HCT116 (cell line): ENCODE results near the gene UBAC2.

Experiments used
- ATF3 ChIP-seq: IDR thresholded peaks from 2 replicates; pipeline ENCODE4 v1.6.1; 2012
- EZH2 ChIP-seq: fragments of 200-600 bp; sonication (generic); IDR thresholded peaks from 2 replicates; pipeline ENCODE4 v1.6.1; 2017; ENCODE audit warnings: antibody characterized with exemption, mixed run types
- FOSL1 ChIP-seq: IDR thresholded peaks from 2 replicates; pipeline ENCODE4 v1.6.1; 2012; ENCODE audit warnings: low read depth
- POLR2A ChIP-seq: IDR thresholded peaks from 2 replicates; pipeline ENCODE4 v1.7.0; 2011; ENCODE audit warnings: borderline replicate concordance; ENCODE audit not compliant: insufficient read depth, insufficient read length; ENCODE audit errors: extremely low read depth
- POLR2AphosphoS5 ChIP-seq: IDR thresholded peaks from 2 replicates; pipeline ENCODE4 v1.6.1; 2011; ENCODE audit warnings: mild to moderate bottlenecking, low read depth, low read length, moderate library complexity
- REST ChIP-seq: IDR thresholded peaks from 2 replicates; pipeline ENCODE4 v1.6.1; 2012; ENCODE audit warnings: low read depth
- SP1 ChIP-seq: IDR thresholded peaks from 2 replicates; pipeline ENCODE4 v1.6.1; 2012; ENCODE audit warnings: low read depth
- TCF7L2 ChIP-seq: IDR thresholded peaks from 2 replicates; pipeline ENCODE4 v1.7.0; 2011; ENCODE audit warnings: borderline replicate concordance, inconsistent platforms; ENCODE audit not compliant: insufficient read depth, insufficient read length; ENCODE audit errors: extremely low read depth
- YY1 ChIP-seq: IDR thresholded peaks from 2 replicates; pipeline ENCODE4 v1.6.1; 2011; ENCODE audit warnings: low read length, low read depth, moderate library complexity, mild to moderate bottlenecking; ENCODE audit not compliant: insufficient replicate concordance; ENCODE audit errors: extremely low read depth
- ZBTB33 ChIP-seq: IDR thresholded peaks from 2 replicates; pipeline ENCODE4 v1.6.1; 2011; ENCODE audit warnings: mild to moderate bottlenecking, low read length, moderate library complexity; ENCODE audit not compliant: insufficient replicate concordance; ENCODE audit errors: extremely low read depth
- TF ChIP-seq, protein P1 (sequence below), 3 experiments: fragments of 200-600 bp in 1 of 3; sonication (generic) in 1 of 3; IDR thresholded peaks in 2 of 3; conservative IDR thresholded peaks in 1 of 3; 2 replicates each; pipeline ENCODE4 v1.5.1; 2012 to 2017; ENCODE audit warnings: low read depth in 2 of 3, low read length in 2 of 3, antibody characterized with exemption in 1 of 3, borderline replicate concordance in 1 of 3, control low read depth in 1 of 3, mild to moderate bottlenecking in 1 of 3, mixed read lengths in 1 of 3, mixed run types in 1 of 3, moderate library complexity in 1 of 3; ENCODE audit not compliant: insufficient read depth in 1 of 3

- TF ChIP-seq TCF7L2 (no peak), YY1 (no peak), ZBTB33 (no peak), POLR2A (no peak), FOSL1 (no peak), POLR2AphosphoS5 (no peak), ATF3 (no peak), REST (no peak), EZH2 (no peak), SP1 (no peak)
- TF ChIP-seq, protein P1, sequence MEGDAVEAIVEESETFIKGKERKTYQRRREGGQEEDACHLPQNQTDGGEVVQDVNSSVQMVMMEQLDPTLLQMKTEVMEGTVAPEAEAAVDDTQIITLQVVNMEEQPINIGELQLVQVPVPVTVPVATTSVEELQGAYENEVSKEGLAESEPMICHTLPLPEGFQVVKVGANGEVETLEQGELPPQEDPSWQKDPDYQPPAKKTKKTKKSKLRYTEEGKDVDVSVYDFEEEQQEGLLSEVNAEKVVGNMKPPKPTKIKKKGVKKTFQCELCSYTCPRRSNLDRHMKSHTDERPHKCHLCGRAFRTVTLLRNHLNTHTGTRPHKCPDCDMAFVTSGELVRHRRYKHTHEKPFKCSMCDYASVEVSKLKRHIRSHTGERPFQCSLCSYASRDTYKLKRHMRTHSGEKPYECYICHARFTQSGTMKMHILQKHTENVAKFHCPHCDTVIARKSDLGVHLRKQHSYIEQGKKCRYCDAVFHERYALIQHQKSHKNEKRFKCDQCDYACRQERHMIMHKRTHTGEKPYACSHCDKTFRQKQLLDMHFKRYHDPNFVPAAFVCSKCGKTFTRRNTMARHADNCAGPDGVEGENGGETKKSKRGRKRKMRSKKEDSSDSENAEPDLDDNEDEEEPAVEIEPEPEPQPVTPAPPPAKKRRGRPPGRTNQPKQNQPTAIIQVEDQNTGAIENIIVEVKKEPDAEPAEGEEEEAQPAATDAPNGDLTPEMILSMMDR (IDR thresholded peaks at IDR 0.05 in 2 of 3, conservative IDR thresholded peaks at IDR 0.05 in 1 of 3; ENCODE audit: borderline replicate concordance in 1 of 3, insufficient read depth in 1 of 3, low read depth in 2 of 3, low read length in 2 of 3) = no peak
These were observed 30.3 kb downstream of the UBAC2 start for GRCh38 chr13:99230991-99231390.
